ENCODE data around the gene EMC10. TPM values are rescaled to one million over a fixed set of nuclear protein-coding genes. Genes with fewer than 3 reads are reported as not detected.
A peak's percentile ranks its signal among the peaks of the same experiment; 100 is the strongest.

EMC10 gene
- total RNA-seq, 1 donor: 58.9 TPM

GRCh38 chr19:50509366-50509765 is 33.1 kb downstream of the EMC10 start:
- Histone ChIP-seq H3K4me1 (ENCODE audit: insufficient read depth, low read length) (peaks cover 10% of the 10 kb centered on the region), H3K4me3 (ENCODE audit: low read length) (no peak overlapping the region), H3K9me3 (ENCODE audit: low read depth, low read length) (no peaks in the 10 kb centered on the region), H3K27me3 (ENCODE audit: insufficient read depth, low read length) (no peaks in the 10 kb centered on the region)

DNA sequence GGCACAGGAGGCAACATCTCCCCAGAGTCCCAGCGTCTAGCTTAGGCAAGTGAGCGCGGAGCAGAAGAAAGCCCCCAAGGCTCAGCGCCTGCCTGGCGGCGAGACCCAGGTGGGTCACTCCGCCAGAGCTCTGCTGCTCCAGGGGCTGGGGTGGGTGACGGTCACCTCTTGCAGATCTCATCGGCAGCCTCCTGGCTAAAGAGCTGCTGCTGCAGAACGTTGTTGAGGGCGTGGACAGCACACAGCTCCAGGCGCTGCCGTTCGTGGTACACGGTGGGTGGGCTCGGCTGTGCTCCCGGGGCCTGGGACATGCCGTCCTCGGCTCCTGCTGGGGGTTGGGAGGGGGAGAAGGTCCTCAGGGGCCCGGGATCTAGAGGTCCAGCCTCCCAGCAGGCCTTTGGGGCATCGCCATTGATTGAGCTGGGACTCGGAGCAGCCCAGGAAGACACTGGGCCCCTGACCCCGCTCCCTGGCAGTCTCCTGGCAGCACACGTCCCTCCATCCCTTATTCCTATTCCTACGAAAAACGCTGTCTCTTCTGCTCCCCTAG is 33.9 kb downstream of the EMC10 start:
- no peaks in the 10 kb centered on the region for H3K9me3 ChIP-seq (ENCODE audit: low read depth, low read length)
- peak overlapping the region; percentile 56 for H3K4me3 ChIP-seq (ENCODE audit: low read length)
- peaks cover 10% of the 10 kb centered on the region for H3K4me1 ChIP-seq (ENCODE audit: insufficient read depth, low read length)
- H3K27me3 ChIP-seq (ENCODE audit: insufficient read depth, low read length): no peaks in the 10 kb centered on the region

DNA sequence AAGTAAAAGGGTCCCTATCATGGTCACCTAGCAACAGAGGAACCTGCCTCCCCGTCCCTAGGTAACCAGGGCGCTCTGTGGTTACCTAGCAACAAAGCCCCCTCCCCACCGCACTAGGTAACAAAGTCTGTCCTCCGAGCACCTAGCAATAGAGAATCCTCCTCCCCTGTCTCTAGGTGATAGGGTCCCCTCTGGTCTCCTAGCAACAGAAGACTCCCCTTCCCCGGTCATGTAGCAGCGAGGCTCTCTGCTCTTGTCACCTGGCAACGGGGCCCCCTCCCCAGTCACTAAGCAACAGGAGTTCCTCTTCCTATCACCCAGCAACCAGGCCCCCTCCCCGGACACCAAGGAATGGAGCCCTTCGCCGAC is 34.4 kb downstream of the EMC10 start:
- Histone ChIP-seq H3K27me3 (ENCODE audit: insufficient read depth, low read length) (no peaks in the 10 kb centered on the region), H3K9me3 (ENCODE audit: low read depth, low read length) (no peaks in the 10 kb centered on the region), H3K4me3 (ENCODE audit: low read length) (peak overlapping the region; percentile 56), H3K4me1 (ENCODE audit: insufficient read depth, low read length) (peaks cover 10% of the 10 kb centered on the region)

- peaks cover 10% of the 10 kb centered on the region for H3K4me1 ChIP-seq (ENCODE audit: insufficient read depth, low read length)
- H3K27me3 ChIP-seq (ENCODE audit: insufficient read depth, low read length): no peaks in the 10 kb centered on the region
- no peaks in the 10 kb centered on the region for H3K9me3 ChIP-seq (ENCODE audit: low read depth, low read length)
- peak within 1 kb of the TSS; percentile 56 for H3K4me3 ChIP-seq (ENCODE audit: low read length)
Measured at GRCh38 chr19:50511069-50511822, 34.9 kb downstream of the EMC10 start, which contains the start of gene JOSD2. TSS of gene JOSD2 (minus strand) at chr19:50511191. CDS start at chr19:50510431, 760 bp downstream.

GRCh38 chr19:50512112-50512998 is 36.0 kb downstream of the EMC10 start:
- H3K4me1 ChIP-seq (ENCODE audit: insufficient read depth, low read length): peaks cover 10% of the 10 kb centered on the region
- no peak overlapping the region for H3K4me3 ChIP-seq (ENCODE audit: low read length)
- no peaks in the 10 kb centered on the region for H3K9me3 ChIP-seq (ENCODE audit: low read depth, low read length)
- H3K27me3 ChIP-seq (ENCODE audit: insufficient read depth, low read length): no peaks in the 10 kb centered on the region

DNA sequence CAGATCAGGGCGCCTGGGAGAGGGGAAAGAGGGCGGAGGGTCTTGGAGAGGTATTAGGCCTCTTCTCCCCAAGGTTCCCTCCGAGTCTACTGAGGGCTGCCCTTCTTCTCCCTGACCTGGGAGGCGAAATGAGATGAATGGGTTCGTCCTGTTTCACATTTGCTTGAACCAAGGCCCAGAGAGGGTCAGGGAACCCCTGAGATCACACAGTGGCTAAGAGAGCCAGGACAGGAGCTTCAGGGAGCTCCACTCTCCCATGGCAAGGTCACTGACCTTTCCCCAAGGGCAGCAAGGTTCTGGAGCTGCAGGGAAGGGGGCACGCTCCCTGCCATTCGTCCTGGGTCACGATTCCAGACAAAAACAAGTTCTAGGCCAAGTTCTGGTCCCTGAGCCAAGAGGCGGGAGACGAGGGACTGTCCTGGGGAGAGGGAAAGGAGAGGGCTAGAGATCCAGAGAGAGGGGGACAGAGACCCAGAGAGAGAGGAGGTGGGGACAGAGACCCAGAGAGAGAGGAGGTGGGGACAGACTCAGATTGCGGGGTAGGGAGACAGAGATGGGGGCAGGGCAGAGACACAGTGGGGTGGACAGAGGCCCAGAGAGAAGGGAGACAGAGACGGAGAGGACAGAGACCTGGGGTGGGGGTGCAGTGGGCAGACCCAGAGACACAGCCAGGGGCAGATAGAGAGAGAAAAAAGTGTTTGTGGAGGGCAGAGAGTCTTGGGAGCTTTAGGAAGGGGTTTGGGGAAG is 36.9 kb downstream of the EMC10 start:
- Histone ChIP-seq H3K4me3 (ENCODE audit: low read length) (no peak overlapping the region), H3K9me3 (ENCODE audit: low read depth, low read length) (no peaks in the 10 kb centered on the region), H3K27me3 (ENCODE audit: insufficient read depth, low read length) (no peaks in the 10 kb centered on the region), H3K4me1 (ENCODE audit: insufficient read depth, low read length) (peaks cover 10% of the 10 kb centered on the region)

- H3K27me3 ChIP-seq (ENCODE audit: insufficient read depth, low read length): no peaks in the 10 kb centered on the region
- no peaks in the 10 kb centered on the region for H3K9me3 ChIP-seq (ENCODE audit: low read depth, low read length)
- peaks cover 10% of the 10 kb centered on the region for H3K4me1 ChIP-seq (ENCODE audit: insufficient read depth, low read length)
Measured at GRCh38 chr19:50513746-50514345, 37.5 kb downstream of the EMC10 start, which contains the start of gene ASPDH. TSS of gene ASPDH (minus strand) at chr19:50513913. CDS start at chr19:50513823, 90 bp downstream.

DNA sequence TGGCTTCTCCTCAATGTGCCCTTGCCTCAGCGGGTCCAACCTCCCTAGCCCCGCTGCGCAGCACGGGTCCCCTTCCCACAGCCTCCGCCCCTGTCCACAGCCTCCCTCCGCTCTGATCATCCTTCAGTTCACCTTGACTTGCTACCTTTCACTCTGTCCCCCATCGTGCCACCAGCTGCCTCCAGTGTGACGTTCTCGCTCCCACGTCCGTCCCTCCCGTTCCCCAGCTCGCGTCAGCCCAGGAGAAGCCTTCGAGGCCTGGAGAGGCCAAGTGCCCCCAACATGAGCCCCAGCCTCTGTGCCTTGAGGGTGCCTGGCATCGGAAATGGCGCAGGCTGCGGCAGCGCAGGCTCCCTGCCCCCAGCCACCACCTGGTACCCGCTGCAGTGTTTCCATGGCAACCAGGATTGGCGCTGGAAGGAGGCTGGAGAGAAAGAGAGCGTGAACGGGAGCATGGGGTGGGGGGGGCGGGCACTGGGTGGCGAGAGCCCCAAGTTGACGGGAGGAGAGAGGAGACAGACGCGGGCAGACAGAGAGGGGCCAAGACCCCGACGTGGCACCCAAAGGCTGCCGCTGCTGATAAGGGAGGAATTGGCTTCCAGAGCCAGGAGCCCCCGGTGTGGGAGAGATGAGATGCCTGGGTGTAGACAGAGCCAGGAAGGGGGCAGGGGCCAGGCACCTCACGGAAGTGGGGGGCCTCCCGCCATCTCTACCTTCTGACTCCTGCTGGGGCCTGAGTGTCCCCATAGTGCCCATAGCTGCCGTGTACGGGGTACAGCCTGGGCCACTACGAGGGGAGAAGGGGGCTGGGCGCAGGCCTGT is 38.2 kb downstream of the EMC10 start:
- no peaks in the 10 kb centered on the region for H3K9me3 ChIP-seq (ENCODE audit: low read depth, low read length)
- peaks cover 10% of the 10 kb centered on the region for H3K4me1 ChIP-seq (ENCODE audit: insufficient read depth, low read length)
- H3K27me3 ChIP-seq (ENCODE audit: insufficient read depth, low read length): no peaks in the 10 kb centered on the region
- no peak overlapping the region for H3K4me3 ChIP-seq (ENCODE audit: low read length)

More at GRCh38 chr19:50513746-50514345, 37.5 kb downstream of the EMC10 start, which contains the start of gene ASPDH:
- no peak within 1 kb of the TSS for H3K4me3 ChIP-seq (ENCODE audit: low read length)

- Histone ChIP-seq H3K9me3 (ENCODE audit: low read depth, low read length) (no peaks in the 10 kb centered on the region), H3K27me3 (ENCODE audit: insufficient read depth, low read length) (no peaks in the 10 kb centered on the region), H3K4me3 (ENCODE audit: low read length) (no peak overlapping the region), H3K4me1 (ENCODE audit: insufficient read depth, low read length) (peaks cover 8% of the 10 kb centered on the region)
Measured at GRCh38 chr19:50515168-50515561, 38.9 kb downstream of the EMC10 start.

- Histone ChIP-seq H3K27me3 (ENCODE audit: insufficient read depth, low read length) (no peaks in the 10 kb centered on the region), H3K4me3 (ENCODE audit: low read length) (no peak overlapping the region), H3K9me3 (ENCODE audit: low read depth, low read length) (no peaks in the 10 kb centered on the region), H3K4me1 (ENCODE audit: insufficient read depth, low read length) (no peaks in the 10 kb centered on the region)
Measured at GRCh38 chr19:50516456-50516855, 40.1 kb downstream of the EMC10 start.

DNA sequence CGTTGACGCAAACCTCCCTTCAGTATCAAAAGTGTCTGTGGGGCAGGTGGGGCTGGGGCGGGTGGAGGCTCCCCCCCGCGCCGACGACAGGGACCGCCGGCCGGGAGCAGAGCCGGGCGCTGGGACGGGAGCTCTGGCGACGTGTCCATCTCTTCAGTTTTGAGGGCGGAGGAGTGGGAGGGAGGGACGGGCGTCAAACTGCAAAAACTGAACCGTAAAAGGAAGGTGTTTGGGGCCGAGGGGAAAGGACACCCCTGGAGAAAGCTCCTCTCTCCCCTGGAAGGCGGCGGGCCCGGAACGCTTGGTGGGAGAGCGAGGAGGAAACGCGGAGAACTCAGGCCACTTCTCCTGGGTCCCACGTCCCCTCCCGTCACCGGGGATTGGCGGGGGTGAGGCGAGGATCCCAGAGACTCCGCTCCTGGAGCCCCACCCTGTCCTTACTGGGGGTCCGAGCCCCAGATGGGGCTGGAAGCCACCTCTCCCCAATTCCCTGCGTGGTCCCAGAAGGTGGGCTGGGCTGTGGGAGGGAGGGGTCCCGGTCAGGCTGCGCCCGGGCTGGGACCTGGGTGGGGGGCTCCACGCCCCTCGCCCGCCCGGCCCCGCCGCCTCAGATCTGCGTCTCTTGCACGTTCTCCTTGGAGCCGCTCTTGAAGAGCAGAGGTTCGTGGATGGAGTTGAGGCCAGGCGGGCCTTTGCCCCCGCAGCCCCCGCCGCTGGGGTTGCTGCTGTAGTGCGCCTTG is 40.8 kb downstream of the EMC10 start:
- Histone ChIP-seq H3K9me3 (ENCODE audit: low read depth, low read length) (no peaks in the 10 kb centered on the region), H3K4me3 (ENCODE audit: low read length) (no peak overlapping the region), H3K27me3 (ENCODE audit: insufficient read depth, low read length) (no peaks in the 10 kb centered on the region), H3K4me1 (ENCODE audit: insufficient read depth, low read length) (no peaks in the 10 kb centered on the region)

- H3K4me3 ChIP-seq (ENCODE audit: low read length): no peak overlapping the region
- H3K4me1 ChIP-seq (ENCODE audit: insufficient read depth, low read length): no peaks in the 10 kb centered on the region
- no peaks in the 10 kb centered on the region for H3K9me3 ChIP-seq (ENCODE audit: low read depth, low read length)
- no peaks in the 10 kb centered on the region for H3K27me3 ChIP-seq (ENCODE audit: insufficient read depth, low read length)
Measured at GRCh38 chr19:50517704-50518075, 41.4 kb downstream of the EMC10 start.

All from mononuclear cell (primary cell).